ENCODE data around the gene HOXB1. TPM values are rescaled to one million over a fixed set of nuclear protein-coding genes. Genes with fewer than 3 reads are reported as not detected.

The HOXB1 gene
- total and polyA plus RNA-seq, 2 experiments from 2014 or later: not detected

- Mint-ChIP-seq H3K4me3 (no peak overlapping the region), H3K27ac (no peak overlapping the region), H3K9me3 (no peaks in the 10 kb centered on the region; the same call in 2 of the 3 replicates), H3K36me3 (ENCODE audit: low read depth) (no peaks in the 10 kb centered on the region), H3K4me1 (peaks cover 21% of the 10 kb centered on the region), H3K27me3 (ENCODE audit: insufficient read depth, low read depth, poor library complexity) (peaks cover 36% of the 10 kb centered on the region)
- 0 out of 2 replicates have a peak, but pooled peaks cover 8% of the 10 kb centered on the region for H4K20me1 ChIP-seq (replicated peaks; ENCODE audit: insufficient read depth)
- H3K4me3 ChIP-seq: no peak overlapping the region
- ATAC-seq (no peak), DNase-seq (ENCODE audit: low spot score) (no peak)
- H3K79me2 ChIP-seq (replicated peaks; ENCODE audit: insufficient read depth): no peaks in the 10 kb centered on the region
- H3K27ac ChIP-seq (ENCODE audit: low read depth): no peak overlapping the region
- no peak for TF ChIP-seq EZH2 (IDR thresholded peaks at IDR 0.05; ENCODE audit: low read depth, unreplicated experiment)
- TF ChIP-seq ETS1 (IDR thresholded peaks at IDR 0.05): no peak
- TF ChIP-seq STAT1 (IDR thresholded peaks at IDR 0.05; ENCODE audit: unreplicated experiment): no peak
- 0 out of 2 replicates have a peak, but pooled peaks cover 3% of the 10 kb centered on the region for H3F3A ChIP-seq (replicated peaks; ENCODE audit: low read depth)
- peaks cover 20% of the 10 kb centered on the region for H3K4me1 ChIP-seq (ENCODE audit: insufficient read depth)
- H3K36me3 ChIP-seq (ENCODE audit: insufficient read depth): no peaks in the 10 kb centered on the region
- H3K27me3 ChIP-seq (ENCODE audit: insufficient read depth): peaks cover 39% of the 10 kb centered on the region
- H3K4me2 ChIP-seq: no peak overlapping the region
- no peak overlapping the region for H2AFZ ChIP-seq
- no peaks in the 10 kb centered on the region for H3K9me2 ChIP-seq (ENCODE audit: insufficient read depth)
These were observed 42.2 kb downstream of the HOXB1 start for GRCh38 chr17:48488548-48489106.

- ATAC-seq (no peak), DNase-seq (ENCODE audit: low spot score) (no peak)
- peaks cover 21% of the 10 kb centered on the region for H3K4me1 Mint-ChIP-seq
- H3K4me3 Mint-ChIP-seq: no peak overlapping the region
- TF ChIP-seq REST (IDR thresholded peaks at IDR 0.05; ENCODE audit: unreplicated experiment) (no peak), CREB1 (CRISPR knock-in tag; IDR thresholded peaks at IDR 0.05; ENCODE audit: low read depth) (no peak), ZNF331 (CRISPR knock-in tag; IDR thresholded peaks at IDR 0.05; ENCODE audit: low read depth) (no peak), STAT1 (IDR thresholded peaks at IDR 0.05; ENCODE audit: unreplicated experiment) (no peak), CTCF (conservative IDR thresholded peaks at IDR 0.05; ENCODE audit: low read depth in 2 of 2) (no peak), ZNF114 (CRISPR knock-in tag; IDR thresholded peaks at IDR 0.05) (no peak), POLR2AphosphoS5 (IDR thresholded peaks at IDR 0.05; ENCODE audit: low read depth) (no peak)
- Histone ChIP-seq H3F3A (replicated peaks; ENCODE audit: low read depth) (0 out of 2 replicates have a peak, but pooled peaks cover 3% of the 10 kb centered on the region), H3K36me3 (ENCODE audit: insufficient read depth) (no peaks in the 10 kb centered on the region), H2AFZ (no peak overlapping the region), H3K4me2 (no peak overlapping the region), H4K20me1 (replicated peaks; ENCODE audit: insufficient read depth) (0 out of 2 replicates have a peak, but pooled peaks cover 5% of the 10 kb centered on the region), H3K27ac (ENCODE audit: low read depth) (no peak overlapping the region), H3K27me3 (ENCODE audit: insufficient read depth) (peaks cover 30% of the 10 kb centered on the region), H3K9me2 (ENCODE audit: insufficient read depth) (no peaks in the 10 kb centered on the region), H3K4me3 (no peak overlapping the region), H3K4me1 (ENCODE audit: insufficient read depth) (peaks cover 14% of the 10 kb centered on the region), H3K79me2 (replicated peaks; ENCODE audit: insufficient read depth) (no peaks in the 10 kb centered on the region)
- no peaks in the 10 kb centered on the region for H3K36me3 Mint-ChIP-seq (ENCODE audit: low read depth)
- no peaks in the 10 kb centered on the region; the same call in 2 of the 3 replicates for H3K9me3 Mint-ChIP-seq
- peaks cover 23% of the 10 kb centered on the region for H3K27me3 Mint-ChIP-seq (ENCODE audit: insufficient read depth, low read depth, poor library complexity)
- H3K27ac Mint-ChIP-seq: no peak overlapping the region
These were observed 43.6 kb downstream of the HOXB1 start for GRCh38 chr17:48487221-48487620.

All from GM23338 (cell line).